Measurements from ENCODE around the gene VEGFC. TPM values are rescaled to one million over a fixed set of nuclear protein-coding genes. Genes with fewer than 3 reads are reported as not detected.

The VEGFC gene
- total RNA-seq, 2 donors from 2014 or later = 1.3 to 3.6 TPM

DNA sequence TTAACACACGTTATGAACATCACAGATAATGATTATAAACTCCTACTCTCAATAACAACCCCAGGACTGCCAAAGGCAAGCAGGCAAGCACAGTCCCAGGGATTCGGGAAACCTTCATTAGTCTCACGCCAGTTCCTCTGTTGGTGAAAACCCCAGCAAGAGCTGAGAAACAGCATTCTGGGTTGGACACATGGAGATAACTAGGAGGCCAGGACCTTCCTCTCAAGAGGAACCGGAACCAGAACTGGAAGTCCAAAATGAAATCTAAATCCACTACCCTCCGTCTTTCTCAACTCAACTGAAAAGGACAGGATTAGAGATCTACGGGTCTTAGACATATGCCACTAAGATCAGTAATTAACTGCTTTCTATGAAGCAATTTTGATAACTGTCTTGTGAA is 3.8 kb downstream of the VEGFC start:
- no peak overlapping the region for H3K4me3 ChIP-seq
- no peaks in the 10 kb centered on the region for H3K36me3 ChIP-seq (replicated peaks in 1 of 2; ENCODE audit: insufficient read depth in 1 of 2, low read depth in 2 of 2)
- H3K9me3 ChIP-seq = no peaks in the 10 kb centered on the region
- intact Hi-C loops (cut with DNase I) = no loop called here
- WGBS, 2 donors = 63 to 67% methylated on average over 6 of the region's 6 CpGs
- ATAC-seq = no peak
- H3K27me3 ChIP-seq = peaks cover 0 to 4% of the 10 kb centered on the region in 2 donors
- H3K27ac ChIP-seq = no peak overlapping the region
- H3K4me1 ChIP-seq = peaks cover 13% of the 10 kb centered on the region
- TF ChIP-seq POLR2A (IDR thresholded peaks at IDR 0.05) = no peak
- TF ChIP-seq, protein P1, sequence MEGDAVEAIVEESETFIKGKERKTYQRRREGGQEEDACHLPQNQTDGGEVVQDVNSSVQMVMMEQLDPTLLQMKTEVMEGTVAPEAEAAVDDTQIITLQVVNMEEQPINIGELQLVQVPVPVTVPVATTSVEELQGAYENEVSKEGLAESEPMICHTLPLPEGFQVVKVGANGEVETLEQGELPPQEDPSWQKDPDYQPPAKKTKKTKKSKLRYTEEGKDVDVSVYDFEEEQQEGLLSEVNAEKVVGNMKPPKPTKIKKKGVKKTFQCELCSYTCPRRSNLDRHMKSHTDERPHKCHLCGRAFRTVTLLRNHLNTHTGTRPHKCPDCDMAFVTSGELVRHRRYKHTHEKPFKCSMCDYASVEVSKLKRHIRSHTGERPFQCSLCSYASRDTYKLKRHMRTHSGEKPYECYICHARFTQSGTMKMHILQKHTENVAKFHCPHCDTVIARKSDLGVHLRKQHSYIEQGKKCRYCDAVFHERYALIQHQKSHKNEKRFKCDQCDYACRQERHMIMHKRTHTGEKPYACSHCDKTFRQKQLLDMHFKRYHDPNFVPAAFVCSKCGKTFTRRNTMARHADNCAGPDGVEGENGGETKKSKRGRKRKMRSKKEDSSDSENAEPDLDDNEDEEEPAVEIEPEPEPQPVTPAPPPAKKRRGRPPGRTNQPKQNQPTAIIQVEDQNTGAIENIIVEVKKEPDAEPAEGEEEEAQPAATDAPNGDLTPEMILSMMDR (IDR thresholded peaks at IDR 0.05) = no peak
- no peak for DNase-seq

DNA sequence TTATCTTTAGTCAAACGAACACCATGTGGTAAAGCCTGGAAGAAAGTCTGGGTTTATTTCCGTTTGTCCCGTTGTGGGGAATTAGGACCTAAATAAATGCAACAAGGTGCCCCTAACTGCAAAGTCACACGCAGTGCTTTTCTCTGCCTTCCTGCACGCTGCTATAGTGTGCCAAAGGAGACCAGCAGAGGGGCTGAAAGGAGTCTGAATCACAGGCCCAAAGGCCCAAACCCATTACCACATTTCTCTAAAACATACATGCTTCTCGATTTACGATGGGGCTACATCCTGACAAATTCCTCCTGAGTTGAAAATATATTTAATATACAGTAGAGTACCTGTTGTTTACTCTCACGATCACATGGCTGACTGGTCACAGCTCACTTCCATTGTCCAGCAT is 4.5 kb downstream of the VEGFC start:
- intact Hi-C loops (cut with DNase I) = no loop called here
- ATAC-seq (no peak), DNase-seq (no peak)
- no peak overlapping the region for H3K27ac ChIP-seq
- H3K4me1 ChIP-seq = peaks cover 13% of the 10 kb centered on the region
- H3K9me3 ChIP-seq = no peaks in the 10 kb centered on the region
- TF ChIP-seq, protein P1 (IDR thresholded peaks at IDR 0.05) = no peak
- no peak for TF ChIP-seq POLR2A (IDR thresholded peaks at IDR 0.05)
- peaks cover 0 to 3% of the 10 kb centered on the region in 2 donors for H3K27me3 ChIP-seq
- H3K4me3 ChIP-seq = no peak overlapping the region
- H3K36me3 ChIP-seq (replicated peaks in 1 of 2; ENCODE audit: insufficient read depth in 1 of 2, low read depth in 2 of 2) = no peaks in the 10 kb centered on the region
- WGBS, 2 donors = 48 to 61% methylated on average over 8 of the region's 8 CpGs

DNA sequence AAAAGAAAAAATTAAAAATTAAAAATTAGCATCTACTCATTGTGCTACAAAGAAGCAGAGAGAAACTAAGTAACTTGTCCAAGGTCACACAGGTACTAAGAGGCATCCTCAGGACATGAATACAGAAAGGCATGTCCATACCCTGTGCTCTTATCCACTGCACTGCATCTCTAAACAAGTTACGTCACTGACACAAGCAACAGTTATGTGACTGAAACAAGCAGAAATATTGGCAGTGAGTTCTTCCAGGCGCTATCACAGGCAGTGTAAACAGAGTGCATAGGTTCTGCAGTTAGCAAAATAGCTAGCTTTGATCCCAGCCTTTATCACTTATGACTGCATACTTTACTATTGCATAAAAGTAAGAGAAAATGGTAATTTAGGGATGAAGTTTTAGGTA is 7.9 kb downstream of the VEGFC start:
- TF ChIP-seq, protein P1 (IDR thresholded peaks at IDR 0.05) = no peak
- no peak for TF ChIP-seq POLR2A (IDR thresholded peaks at IDR 0.05)
- ATAC-seq (no peak), DNase-seq (no peak)
- WGBS, 2 donors = 28 to 45% methylated on average over 2 of the region's 2 CpGs
- no peaks in the 10 kb centered on the region for H3K36me3 ChIP-seq (replicated peaks in 1 of 2; ENCODE audit: insufficient read depth in 1 of 2, low read depth in 2 of 2)
- H3K9me3 ChIP-seq = no peaks in the 10 kb centered on the region
- H3K27me3 ChIP-seq = no peaks in the 10 kb centered on the region
- no peaks in the 10 kb centered on the region for H3K4me1 ChIP-seq
- no peak overlapping the region for H3K27ac ChIP-seq
- no peak overlapping the region for H3K4me3 ChIP-seq
- intact Hi-C loops (cut with DNase I) = no loop called here

DNA sequence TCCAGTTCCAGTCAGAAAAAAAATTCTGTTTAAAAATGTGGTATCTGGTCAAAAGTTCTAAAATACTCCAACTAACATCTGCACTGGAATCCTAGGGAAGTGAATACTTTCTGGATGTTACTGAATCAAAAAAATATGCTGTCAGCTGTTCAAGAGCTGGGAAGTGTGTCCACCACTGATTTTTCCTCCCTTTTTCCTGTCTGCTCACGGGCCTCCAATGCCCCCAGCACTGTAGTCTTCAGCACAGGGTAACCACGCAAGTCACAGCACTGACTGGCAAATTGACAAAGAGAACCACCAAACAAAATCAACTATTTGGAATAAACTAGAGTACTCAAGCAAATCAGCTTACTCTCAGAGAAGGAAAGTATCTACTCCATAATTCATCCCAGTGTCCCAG is 9.9 kb downstream of the VEGFC start:
- 48 to 67% methylated on average over 2 of the region's 2 CpGs for WGBS, 2 donors
- ATAC-seq = no peak
- intact Hi-C loops (cut with DNase I) = no loop called here
- Histone ChIP-seq H3K27me3 (no peaks in the 10 kb centered on the region), H3K27ac (no peak overlapping the region), H3K9me3 (no peaks in the 10 kb centered on the region), H3K36me3 (replicated peaks in 1 of 2; ENCODE audit: insufficient read depth in 1 of 2, low read depth in 2 of 2) (no peaks in the 10 kb centered on the region), H3K4me1 (no peaks in the 10 kb centered on the region), H3K4me3 (no peak overlapping the region)
- DNase-seq = no peak
- TF ChIP-seq POLR2A (IDR thresholded peaks at IDR 0.05) = no peak
- TF ChIP-seq, protein P1 (IDR thresholded peaks at IDR 0.05) = no peak

DNA sequence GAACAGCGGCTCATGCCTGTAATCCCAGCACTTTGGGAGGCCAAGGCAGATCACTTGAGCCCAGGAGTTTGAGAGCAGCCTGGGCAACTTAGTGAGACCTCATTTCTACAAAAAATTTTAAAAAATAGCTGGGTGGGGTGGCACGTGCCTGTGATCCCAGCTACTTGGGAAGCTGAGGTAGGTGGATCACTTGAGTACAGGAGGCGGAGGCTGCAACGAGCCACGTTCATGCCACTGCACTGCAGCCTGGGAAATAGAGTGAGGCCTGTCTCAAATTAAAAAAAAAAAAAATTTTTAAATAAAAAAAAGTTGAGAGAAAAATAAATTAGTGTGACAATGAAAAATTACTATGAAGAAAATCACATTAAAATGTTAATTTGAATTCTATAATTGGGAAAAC is 10.5 kb downstream of the VEGFC start:
- ATAC-seq (no peak), DNase-seq (no peak)
- WGBS, 2 donors = 67 to 74% methylated on average over 5 of the region's 5 CpGs
- no peaks in the 10 kb centered on the region for H3K36me3 ChIP-seq (replicated peaks in 1 of 2; ENCODE audit: insufficient read depth in 1 of 2, low read depth in 2 of 2)
- TF ChIP-seq, protein P1 (IDR thresholded peaks at IDR 0.05) = no peak
- TF ChIP-seq POLR2A (IDR thresholded peaks at IDR 0.05) = no peak
- H3K27ac ChIP-seq = no peak overlapping the region
- H3K4me3 ChIP-seq = no peak overlapping the region
- H3K9me3 ChIP-seq = no peaks in the 10 kb centered on the region
- H3K27me3 ChIP-seq = no peaks in the 10 kb centered on the region
- intact Hi-C loops (cut with DNase I) = no loop called here
- no peaks in the 10 kb centered on the region for H3K4me1 ChIP-seq
